Panc1 (cell line): ENCODE data around the gene OTULINL. TPM values are rescaled to one million over a fixed set of nuclear protein-coding genes. Genes with fewer than 3 reads are reported as not detected.

Experiments
- ATAC-seq: fragments of 200-7000 bp; cut with Tn5 transposase; 2 replicates; pipeline ENCODE4 v1.9.1; 2020; ENCODE audit warnings: mild to moderate bottlenecking, moderate library complexity
- BruUV-seq: library from RNA; stranded (reverse); fragments of 400-500 nt; replicated peaks from 2 replicates; lab custom pipeline; 2021; lab: Mats Ljungman, UMichigan
- CTCF ChIA-PET: fragments of 300-600 bp; sonication (Branson Sonifier 250); formaldehyde crosslinking; loops from one replicate; lab custom pipeline; 2022; ENCODE audit warnings: antibody characterized with exemption; lab: Charles Lee
- POLR2A ChIA-PET: fragments of 300-600 bp; sonication (Branson Sonifier 250); formaldehyde crosslinking; loops from one replicate; lab custom pipeline; 2022; ENCODE audit warnings: antibody characterized with exemption; lab: Charles Lee
- DNase-seq: peaks from one replicate; pipeline ENCODE4 v3.0.0-alpha.2; 2010; ENCODE audit warnings: low read depth, low spot score
- H3K27ac ChIP-seq: 2 replicates; pipeline ENCODE4 v1.5.1; 2011; ENCODE audit warnings: mild to moderate bottlenecking, low read length, inconsistent platforms
- H3K27me3 ChIP-seq: fragments of 200-500 bp; sonication (Bioruptor generic); 2 replicates; pipeline ENCODE4 v1.6.0; 2014; ENCODE audit warnings: low read length, inconsistent platforms; ENCODE audit not compliant: control insufficient read depth, insufficient read depth
- H3K36me3 ChIP-seq: fragments of 200-500 bp; sonication (Bioruptor generic); 2 replicates; pipeline ENCODE4 v1.5.1; 2014; ENCODE audit warnings: inconsistent platforms, mild to moderate bottlenecking, low read length, moderate library complexity; ENCODE audit not compliant: control insufficient read depth, insufficient read depth
- H3K4me1 ChIP-seq: 2 replicates; pipeline ENCODE4 v1.5.1; 2011; ENCODE audit warnings: inconsistent platforms, mild to moderate bottlenecking, low read length, moderate library complexity; ENCODE audit not compliant: control insufficient read depth, insufficient read depth
- H3K4me3 ChIP-seq, 2 experiments: 2 replicates each; pipeline ENCODE4 v1.5.1; 2011 to 2012; ENCODE audit warnings: low read depth in 2 of 2, low read length in 2 of 2, mild to moderate bottlenecking in 2 of 2, inconsistent platforms in 1 of 2, moderate library complexity in 1 of 2
- H3K9me3 ChIP-seq: fragments of 200-500 bp; sonication (Bioruptor generic); 2 replicates; pipeline ENCODE4 v1.5.1; 2014; ENCODE audit warnings: low read depth, mild to moderate bottlenecking, inconsistent platforms, low read length, moderate library complexity; ENCODE audit not compliant: control insufficient read depth, insufficient read depth
- POLR2AphosphoS5 ChIP-seq: IDR thresholded peaks from 2 replicates; pipeline ENCODE4 v1.6.1; 2012; ENCODE audit warnings: mild to moderate bottlenecking, low read depth, low read length, moderate library complexity
- SIN3A ChIP-seq: IDR thresholded peaks from 2 replicates; pipeline ENCODE4 v1.6.1; 2012; ENCODE audit warnings: low read depth, mild to moderate bottlenecking, low read length, moderate library complexity, borderline replicate concordance; ENCODE audit not compliant: insufficient read depth
- TCF7L2 ChIP-seq: IDR thresholded peaks from 2 replicates; pipeline ENCODE4 v1.6.1; 2011; ENCODE audit warnings: mild to moderate bottlenecking, low read depth, low read length, inconsistent platforms
- in situ Hi-C: cut with HindIII; loops from 2 replicates; pipeline ENCODE4 v1.10.0; 2016; ENCODE audit warnings: low sequenced_read_pairs, low pct_unique_long_range_greater_than_20kb
- intact Hi-C: fragments of 100-400 bp; cut with micrococcal nuclease; formaldehyde crosslinking; loops from one replicate; pipeline ENCODE4 v1.10.0; 2022; ENCODE audit not compliant: unreplicated experiment
- total RNA-seq: library from RNA; stranded (reverse); gene quantifications from one replicate; pipeline ENCODE4 v1.2.1, GENCODE V29; 2021; ENCODE audit not compliant: unreplicated experiment
- TF ChIP-seq, protein P1 (sequence below): fragments of 450-650 bp; IDR thresholded peaks from 2 replicates; pipeline ENCODE4 v1.5.1; 2017; ENCODE audit warnings: mild to moderate bottlenecking
- TF ChIP-seq, protein P2 (sequence below), 2 experiments: IDR thresholded peaks; 2 replicates each; pipeline ENCODE4 v1.6.1; 2011 to 2012; ENCODE audit warnings: low read depth in 2 of 2, control low read depth in 1 of 2, low read length in 1 of 2, mild to moderate bottlenecking in 1 of 2, moderate library complexity in 1 of 2; ENCODE audit not compliant: insufficient read depth in 1 of 2

Gene OTULINL
- total RNA-seq, 1 experiment from 2014 or later: 1.8 TPM

DNA sequence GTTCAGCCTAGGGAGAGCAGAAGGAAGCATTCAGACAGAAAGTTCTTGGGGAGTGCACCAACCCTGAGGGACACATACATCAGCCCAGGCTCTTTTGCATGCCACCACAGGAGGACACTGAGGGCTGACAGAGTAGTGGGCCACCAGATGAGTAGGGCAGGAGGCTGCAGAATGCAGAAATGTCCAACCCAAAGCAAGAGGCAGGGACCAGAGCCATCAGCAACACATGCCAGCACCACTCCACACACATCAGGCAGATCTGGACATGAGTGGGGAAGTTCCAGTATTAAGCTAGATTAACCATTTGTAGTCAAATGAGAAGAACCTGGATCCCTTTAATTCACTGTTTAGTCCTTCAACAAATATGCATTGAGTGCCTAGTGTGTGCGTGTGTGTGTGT is 35.7 kb upstream of the OTULINL start:
- Histone ChIP-seq H3K27ac (no peak overlapping the region), H3K36me3 (no peaks in the 10 kb centered on the region), H3K9me3 (no peaks in the 10 kb centered on the region), H3K4me1 (no peaks in the 10 kb centered on the region), H3K4me3 (no peak overlapping the region), H3K27me3 (peaks cover 10% of the 10 kb centered on the region)
- no TSS peak for BruUV-seq
- in situ Hi-C loops (no loop called here), intact Hi-C loops (no loop called here)
- CTCF ChIA-PET: no interaction called here
- TF ChIP-seq TCF7L2 (no peak), POLR2AphosphoS5 (no peak), SIN3A (no peak)
- TF ChIP-seq, protein P1, sequence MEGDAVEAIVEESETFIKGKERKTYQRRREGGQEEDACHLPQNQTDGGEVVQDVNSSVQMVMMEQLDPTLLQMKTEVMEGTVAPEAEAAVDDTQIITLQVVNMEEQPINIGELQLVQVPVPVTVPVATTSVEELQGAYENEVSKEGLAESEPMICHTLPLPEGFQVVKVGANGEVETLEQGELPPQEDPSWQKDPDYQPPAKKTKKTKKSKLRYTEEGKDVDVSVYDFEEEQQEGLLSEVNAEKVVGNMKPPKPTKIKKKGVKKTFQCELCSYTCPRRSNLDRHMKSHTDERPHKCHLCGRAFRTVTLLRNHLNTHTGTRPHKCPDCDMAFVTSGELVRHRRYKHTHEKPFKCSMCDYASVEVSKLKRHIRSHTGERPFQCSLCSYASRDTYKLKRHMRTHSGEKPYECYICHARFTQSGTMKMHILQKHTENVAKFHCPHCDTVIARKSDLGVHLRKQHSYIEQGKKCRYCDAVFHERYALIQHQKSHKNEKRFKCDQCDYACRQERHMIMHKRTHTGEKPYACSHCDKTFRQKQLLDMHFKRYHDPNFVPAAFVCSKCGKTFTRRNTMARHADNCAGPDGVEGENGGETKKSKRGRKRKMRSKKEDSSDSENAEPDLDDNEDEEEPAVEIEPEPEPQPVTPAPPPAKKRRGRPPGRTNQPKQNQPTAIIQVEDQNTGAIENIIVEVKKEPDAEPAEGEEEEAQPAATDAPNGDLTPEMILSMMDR: no peak
- TF ChIP-seq, protein P2, sequence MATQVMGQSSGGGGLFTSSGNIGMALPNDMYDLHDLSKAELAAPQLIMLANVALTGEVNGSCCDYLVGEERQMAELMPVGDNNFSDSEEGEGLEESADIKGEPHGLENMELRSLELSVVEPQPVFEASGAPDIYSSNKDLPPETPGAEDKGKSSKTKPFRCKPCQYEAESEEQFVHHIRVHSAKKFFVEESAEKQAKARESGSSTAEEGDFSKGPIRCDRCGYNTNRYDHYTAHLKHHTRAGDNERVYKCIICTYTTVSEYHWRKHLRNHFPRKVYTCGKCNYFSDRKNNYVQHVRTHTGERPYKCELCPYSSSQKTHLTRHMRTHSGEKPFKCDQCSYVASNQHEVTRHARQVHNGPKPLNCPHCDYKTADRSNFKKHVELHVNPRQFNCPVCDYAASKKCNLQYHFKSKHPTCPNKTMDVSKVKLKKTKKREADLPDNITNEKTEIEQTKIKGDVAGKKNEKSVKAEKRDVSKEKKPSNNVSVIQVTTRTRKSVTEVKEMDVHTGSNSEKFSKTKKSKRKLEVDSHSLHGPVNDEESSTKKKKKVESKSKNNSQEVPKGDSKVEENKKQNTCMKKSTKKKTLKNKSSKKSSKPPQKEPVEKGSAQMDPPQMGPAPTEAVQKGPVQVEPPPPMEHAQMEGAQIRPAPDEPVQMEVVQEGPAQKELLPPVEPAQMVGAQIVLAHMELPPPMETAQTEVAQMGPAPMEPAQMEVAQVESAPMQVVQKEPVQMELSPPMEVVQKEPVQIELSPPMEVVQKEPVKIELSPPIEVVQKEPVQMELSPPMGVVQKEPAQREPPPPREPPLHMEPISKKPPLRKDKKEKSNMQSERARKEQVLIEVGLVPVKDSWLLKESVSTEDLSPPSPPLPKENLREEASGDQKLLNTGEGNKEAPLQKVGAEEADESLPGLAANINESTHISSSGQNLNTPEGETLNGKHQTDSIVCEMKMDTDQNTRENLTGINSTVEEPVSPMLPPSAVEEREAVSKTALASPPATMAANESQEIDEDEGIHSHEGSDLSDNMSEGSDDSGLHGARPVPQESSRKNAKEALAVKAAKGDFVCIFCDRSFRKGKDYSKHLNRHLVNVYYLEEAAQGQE (IDR thresholded peaks at IDR 0.05; ENCODE audit: insufficient read depth in 1 of 2, low read depth in 2 of 2, low read length in 1 of 2): no peak
- DNase-seq (no peak), ATAC-seq (no peak)
- POLR2A ChIA-PET: no interaction called here

DNA sequence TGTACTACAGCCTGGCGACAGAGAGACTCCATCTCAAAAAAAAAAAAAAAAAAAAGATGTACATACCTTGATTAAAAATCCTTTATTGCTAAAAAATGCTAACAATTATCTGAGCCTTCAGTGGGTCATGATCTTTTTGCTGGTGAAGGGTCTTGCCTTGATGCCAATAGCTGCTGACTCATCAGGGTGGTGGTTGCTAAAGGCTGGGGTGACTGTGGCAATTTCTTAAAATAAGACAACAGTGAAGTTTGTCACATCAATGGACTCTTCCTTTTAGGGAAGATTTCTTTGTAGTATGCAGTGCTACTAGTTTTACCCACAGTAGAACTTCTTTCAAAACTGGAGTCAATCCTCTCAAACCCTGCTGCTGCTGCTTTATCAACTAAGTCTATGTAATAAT is 33.9 kb upstream of the OTULINL start:
- intact Hi-C loops: no loop called here
- Histone ChIP-seq H3K4me1 (no peaks in the 10 kb centered on the region), H3K4me3 (no peak overlapping the region), H3K36me3 (no peaks in the 10 kb centered on the region), H3K27ac (no peak overlapping the region), H3K27me3 (peaks cover 11% of the 10 kb centered on the region), H3K9me3 (no peaks in the 10 kb centered on the region)
- ATAC-seq: no peak
- DNase-seq: no peak
- no TSS peak for BruUV-seq
- in situ Hi-C loops: no loop called here
- no peak for TF ChIP-seq POLR2AphosphoS5
- TF ChIP-seq, protein P2 (IDR thresholded peaks at IDR 0.05; ENCODE audit: insufficient read depth in 1 of 2, low read depth in 2 of 2, low read length in 1 of 2): no peak
- no peak for TF ChIP-seq SIN3A
- TF ChIP-seq TCF7L2: no peak
- TF ChIP-seq, protein P1: no peak
- ChIA-PET POLR2A (no interaction called here), CTCF (no interaction called here)
